ENCODE results near the gene NGF. TPM values are rescaled to one million over a fixed set of nuclear protein-coding genes. Genes with fewer than 3 reads are reported as not detected.

The NGF gene
- total and polyA plus RNA-seq, 2 of the 8 experiments (the other 6 are each of a cell fraction or from before 2014, with no cell fraction given), result 1.6 TPM; not detected in 1

DNA sequence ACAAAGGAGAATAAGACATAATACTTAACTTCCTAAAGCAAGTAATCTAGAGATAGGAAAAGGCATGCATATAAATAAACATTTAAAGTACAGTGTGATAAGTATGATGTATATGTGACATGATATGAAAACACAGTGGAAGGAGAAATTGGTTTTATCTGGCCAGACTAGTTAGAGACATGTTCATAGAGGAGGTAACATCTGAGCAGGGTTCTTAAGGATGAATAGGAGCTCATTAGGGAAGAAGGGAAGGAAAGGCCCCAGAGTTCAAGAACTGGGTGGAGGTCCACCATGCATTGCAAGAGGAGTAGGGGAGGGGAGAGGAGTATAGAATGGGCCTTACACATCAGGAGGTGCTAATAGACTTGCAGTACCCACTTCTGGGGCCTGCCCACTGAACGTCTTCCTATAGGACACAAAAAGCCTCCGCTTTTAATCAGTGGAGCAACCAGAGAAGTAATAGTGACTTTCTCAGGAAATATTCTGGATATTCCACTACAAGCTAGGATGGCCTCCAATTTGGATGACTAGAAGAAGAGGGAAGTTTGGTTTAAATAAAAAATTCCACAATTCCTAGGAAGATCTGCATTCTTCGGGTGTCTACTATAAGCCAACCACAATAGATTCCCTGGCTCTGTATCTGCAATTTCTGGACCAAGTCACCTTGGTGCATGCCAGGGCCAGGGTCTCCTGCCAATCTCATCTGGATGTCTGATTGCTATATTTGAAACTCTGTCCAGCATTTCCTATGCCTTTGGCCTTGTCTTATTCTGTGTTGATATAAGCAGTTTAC is 41.9 kb downstream of the NGF start (continued):
- TF ChIP-seq, protein P1, sequence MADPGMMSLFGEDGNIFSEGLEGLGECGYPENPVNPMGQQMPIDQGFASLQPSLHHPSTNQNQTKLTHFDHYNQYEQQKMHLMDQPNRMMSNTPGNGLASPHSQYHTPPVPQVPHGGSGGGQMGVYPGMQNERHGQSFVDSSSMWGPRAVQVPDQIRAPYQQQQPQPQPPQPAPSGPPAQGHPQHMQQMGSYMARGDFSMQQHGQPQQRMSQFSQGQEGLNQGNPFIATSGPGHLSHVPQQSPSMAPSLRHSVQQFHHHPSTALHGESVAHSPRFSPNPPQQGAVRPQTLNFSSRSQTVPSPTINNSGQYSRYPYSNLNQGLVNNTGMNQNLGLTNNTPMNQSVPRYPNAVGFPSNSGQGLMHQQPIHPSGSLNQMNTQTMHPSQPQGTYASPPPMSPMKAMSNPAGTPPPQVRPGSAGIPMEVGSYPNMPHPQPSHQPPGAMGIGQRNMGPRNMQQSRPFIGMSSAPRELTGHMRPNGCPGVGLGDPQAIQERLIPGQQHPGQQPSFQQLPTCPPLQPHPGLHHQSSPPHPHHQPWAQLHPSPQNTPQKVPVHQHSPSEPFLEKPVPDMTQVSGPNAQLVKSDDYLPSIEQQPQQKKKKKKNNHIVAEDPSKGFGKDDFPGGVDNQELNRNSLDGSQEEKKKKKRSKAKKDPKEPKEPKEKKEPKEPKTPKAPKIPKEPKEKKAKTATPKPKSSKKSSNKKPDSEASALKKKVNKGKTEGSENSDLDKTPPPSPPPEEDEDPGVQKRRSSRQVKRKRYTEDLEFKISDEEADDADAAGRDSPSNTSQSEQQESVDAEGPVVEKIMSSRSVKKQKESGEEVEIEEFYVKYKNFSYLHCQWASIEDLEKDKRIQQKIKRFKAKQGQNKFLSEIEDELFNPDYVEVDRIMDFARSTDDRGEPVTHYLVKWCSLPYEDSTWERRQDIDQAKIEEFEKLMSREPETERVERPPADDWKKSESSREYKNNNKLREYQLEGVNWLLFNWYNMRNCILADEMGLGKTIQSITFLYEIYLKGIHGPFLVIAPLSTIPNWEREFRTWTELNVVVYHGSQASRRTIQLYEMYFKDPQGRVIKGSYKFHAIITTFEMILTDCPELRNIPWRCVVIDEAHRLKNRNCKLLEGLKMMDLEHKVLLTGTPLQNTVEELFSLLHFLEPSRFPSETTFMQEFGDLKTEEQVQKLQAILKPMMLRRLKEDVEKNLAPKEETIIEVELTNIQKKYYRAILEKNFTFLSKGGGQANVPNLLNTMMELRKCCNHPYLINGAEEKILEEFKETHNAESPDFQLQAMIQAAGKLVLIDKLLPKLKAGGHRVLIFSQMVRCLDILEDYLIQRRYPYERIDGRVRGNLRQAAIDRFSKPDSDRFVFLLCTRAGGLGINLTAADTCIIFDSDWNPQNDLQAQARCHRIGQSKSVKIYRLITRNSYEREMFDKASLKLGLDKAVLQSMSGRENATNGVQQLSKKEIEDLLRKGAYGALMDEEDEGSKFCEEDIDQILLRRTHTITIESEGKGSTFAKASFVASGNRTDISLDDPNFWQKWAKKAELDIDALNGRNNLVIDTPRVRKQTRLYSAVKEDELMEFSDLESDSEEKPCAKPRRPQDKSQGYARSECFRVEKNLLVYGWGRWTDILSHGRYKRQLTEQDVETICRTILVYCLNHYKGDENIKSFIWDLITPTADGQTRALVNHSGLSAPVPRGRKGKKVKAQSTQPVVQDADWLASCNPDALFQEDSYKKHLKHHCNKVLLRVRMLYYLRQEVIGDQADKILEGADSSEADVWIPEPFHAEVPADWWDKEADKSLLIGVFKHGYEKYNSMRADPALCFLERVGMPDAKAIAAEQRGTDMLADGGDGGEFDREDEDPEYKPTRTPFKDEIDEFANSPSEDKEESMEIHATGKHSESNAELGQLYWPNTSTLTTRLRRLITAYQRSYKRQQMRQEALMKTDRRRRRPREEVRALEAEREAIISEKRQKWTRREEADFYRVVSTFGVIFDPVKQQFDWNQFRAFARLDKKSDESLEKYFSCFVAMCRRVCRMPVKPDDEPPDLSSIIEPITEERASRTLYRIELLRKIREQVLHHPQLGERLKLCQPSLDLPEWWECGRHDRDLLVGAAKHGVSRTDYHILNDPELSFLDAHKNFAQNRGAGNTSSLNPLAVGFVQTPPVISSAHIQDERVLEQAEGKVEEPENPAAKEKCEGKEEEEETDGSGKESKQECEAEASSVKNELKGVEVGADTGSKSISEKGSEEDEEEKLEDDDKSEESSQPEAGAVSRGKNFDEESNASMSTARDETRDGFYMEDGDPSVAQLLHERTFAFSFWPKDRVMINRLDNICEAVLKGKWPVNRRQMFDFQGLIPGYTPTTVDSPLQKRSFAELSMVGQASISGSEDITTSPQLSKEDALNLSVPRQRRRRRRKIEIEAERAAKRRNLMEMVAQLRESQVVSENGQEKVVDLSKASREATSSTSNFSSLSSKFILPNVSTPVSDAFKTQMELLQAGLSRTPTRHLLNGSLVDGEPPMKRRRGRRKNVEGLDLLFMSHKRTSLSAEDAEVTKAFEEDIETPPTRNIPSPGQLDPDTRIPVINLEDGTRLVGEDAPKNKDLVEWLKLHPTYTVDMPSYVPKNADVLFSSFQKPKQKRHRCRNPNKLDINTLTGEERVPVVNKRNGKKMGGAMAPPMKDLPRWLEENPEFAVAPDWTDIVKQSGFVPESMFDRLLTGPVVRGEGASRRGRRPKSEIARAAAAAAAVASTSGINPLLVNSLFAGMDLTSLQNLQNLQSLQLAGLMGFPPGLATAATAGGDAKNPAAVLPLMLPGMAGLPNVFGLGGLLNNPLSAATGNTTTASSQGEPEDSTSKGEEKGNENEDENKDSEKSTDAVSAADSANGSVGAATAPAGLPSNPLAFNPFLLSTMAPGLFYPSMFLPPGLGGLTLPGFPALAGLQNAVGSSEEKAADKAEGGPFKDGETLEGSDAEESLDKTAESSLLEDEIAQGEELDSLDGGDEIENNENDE (IDR thresholded peaks at IDR 0.05; ENCODE audit: insufficient replicate concordance, low read length), result no peak
- no peak for TF ChIP-seq JUN (IDR thresholded peaks at IDR 0.05; ENCODE audit: low read depth, low read length)
- no peak for TF ChIP-seq CEBPB (IDR thresholded peaks at IDR 0.05; ENCODE audit: low read depth, low read length)
- TF ChIP-seq, protein P2, sequence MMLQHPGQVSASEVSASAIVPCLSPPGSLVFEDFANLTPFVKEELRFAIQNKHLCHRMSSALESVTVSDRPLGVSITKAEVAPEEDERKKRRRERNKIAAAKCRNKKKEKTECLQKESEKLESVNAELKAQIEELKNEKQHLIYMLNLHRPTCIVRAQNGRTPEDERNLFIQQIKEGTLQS (IDR thresholded peaks at IDR 0.05; ENCODE audit: insufficient read depth, low read depth, low read length), result no peak
- no peak for TF ChIP-seq YY1 (IDR thresholded peaks at IDR 0.05; ENCODE audit: low read depth, low read length)
- no peak for TF ChIP-seq TEAD4 (IDR thresholded peaks at IDR 0.05; ENCODE audit: low read depth, low read length)
- no peak for TF ChIP-seq KDM5A (IDR thresholded peaks at IDR 0.05; ENCODE audit: low read length)
- no peak for TF ChIP-seq CHD2 (IDR thresholded peaks at IDR 0.05; ENCODE audit: low read length)

Measured in H1 (cell line).